ENCODE data around the gene RNASEH2A. TPM values are rescaled to one million over a fixed set of nuclear protein-coding genes. Genes with fewer than 3 reads are reported as not detected.

Gene RNASEH2A
- total and polyA plus RNA-seq, 11 donors, result 0.63 to 8.6 (median 4.0) TPM

DNA sequence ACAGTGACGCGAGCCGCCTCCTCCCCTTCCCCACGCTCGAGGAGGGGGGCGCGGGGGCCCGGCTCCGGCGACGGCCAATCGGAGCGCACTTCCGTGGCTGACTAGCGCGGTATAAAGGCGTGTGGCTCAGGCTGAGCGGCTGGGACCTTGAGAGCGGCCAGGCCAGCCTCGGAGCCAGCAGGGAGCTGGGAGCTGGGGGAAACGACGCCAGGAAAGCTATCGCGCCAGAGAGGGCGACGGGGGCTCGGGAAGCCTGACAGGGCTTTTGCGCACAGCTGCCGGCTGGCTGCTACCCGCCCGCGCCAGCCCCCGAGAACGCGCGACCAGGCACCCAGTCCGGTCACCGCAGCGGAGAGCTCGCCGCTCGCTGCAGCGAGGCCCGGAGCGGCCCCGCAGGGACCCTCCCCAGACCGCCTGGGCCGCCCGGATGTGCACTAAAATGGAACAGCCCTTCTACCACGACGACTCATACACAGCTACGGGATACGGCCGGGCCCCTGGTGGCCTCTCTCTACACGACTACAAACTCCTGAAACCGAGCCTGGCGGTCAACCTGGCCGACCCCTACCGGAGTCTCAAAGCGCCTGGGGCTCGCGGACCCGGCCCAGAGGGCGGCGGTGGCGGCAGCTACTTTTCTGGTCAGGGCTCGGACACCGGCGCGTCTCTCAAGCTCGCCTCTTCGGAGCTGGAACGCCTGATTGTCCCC lies 14.9 kb upstream of the RNASEH2A start, which contains the start of gene JUNB:
TSS of gene JUNB (plus strand) at position 142 of the 706 bp plus-strand sequence. CDS start at position 428, 286 bp downstream.
- no peaks in the 10 kb centered on the region for H3K27me3 ChIP-seq
- H3K27ac ChIP-seq, result peak within 1 kb of the TSS; percentile 95 to 100 (median 99)
- DNase-seq, result peak; percentile 99
- H3K9me3 ChIP-seq, result no peaks in the 10 kb centered on the region
- peak within 1 kb of the TSS; percentile 43 to 99 (median 84) for H3K4me3 ChIP-seq
- 0 to 1% (median 1%) methylated on average over 40 to 73 of the region's 73 CpGs for WGBS, 4 donors
- peak; percentile 55 to 71 (median 66) for ATAC-seq
- intact Hi-C loops (cut with DNase I), result loop anchor here in 1 of 10 donors (2.0 kb wide), 1 partner anchor 13 kb away; no protein-coding TSS in a partner anchor
- TF ChIP-seq POLR2A (IDR thresholded peaks at IDR 0.05) (peak; percentile 100), CTCF (IDR thresholded peaks at IDR 0.05) (peak in 4 of 12 donors; percentile 6 to 12 (median 8))
- H3K36me3 ChIP-seq, result peaks cover 0 to 12% (median 0%) of the 10 kb centered on the region in 9 donors
- peaks cover 3 to 64% (median 48%) of the 10 kb centered on the region in 12 donors for H3K4me1 ChIP-seq

DNA sequence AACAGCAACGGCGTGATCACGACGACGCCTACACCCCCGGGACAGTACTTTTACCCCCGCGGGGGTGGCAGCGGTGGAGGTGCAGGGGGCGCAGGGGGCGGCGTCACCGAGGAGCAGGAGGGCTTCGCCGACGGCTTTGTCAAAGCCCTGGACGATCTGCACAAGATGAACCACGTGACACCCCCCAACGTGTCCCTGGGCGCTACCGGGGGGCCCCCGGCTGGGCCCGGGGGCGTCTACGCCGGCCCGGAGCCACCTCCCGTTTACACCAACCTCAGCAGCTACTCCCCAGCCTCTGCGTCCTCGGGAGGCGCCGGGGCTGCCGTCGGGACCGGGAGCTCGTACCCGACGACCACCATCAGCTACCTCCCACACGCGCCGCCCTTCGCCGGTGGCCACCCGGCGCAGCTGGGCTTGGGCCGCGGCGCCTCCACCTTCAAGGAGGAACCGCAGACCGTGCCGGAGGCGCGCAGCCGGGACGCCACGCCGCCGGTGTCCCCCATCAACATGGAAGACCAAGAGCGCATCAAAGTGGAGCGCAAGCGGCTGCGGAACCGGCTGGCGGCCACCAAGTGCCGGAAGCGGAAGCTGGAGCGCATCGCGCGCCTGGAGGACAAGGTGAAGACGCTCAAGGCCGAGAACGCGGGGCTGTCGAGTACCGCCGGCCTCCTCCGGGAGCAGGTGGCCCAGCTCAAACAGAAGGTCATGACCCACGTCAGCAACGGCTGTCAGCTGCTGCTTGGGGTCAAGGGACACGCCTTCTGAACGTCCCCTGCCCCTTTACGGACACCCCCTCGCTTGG lies 14.1 kb upstream of the RNASEH2A start:
- peaks cover 3 to 62% (median 42%) of the 10 kb centered on the region in 12 donors for H3K4me1 ChIP-seq
- H3K4me3 ChIP-seq, result peak overlapping the region; percentile 43 to 99 (median 84)
- DNase-seq (peak; percentile 63 to 87 (median 75)), ATAC-seq (no peak)
- no peaks in the 10 kb centered on the region for H3K27me3 ChIP-seq
- 0% methylated on average over 35 to 84 of the region's 84 CpGs for WGBS, 4 donors
- intact Hi-C loops (cut with DNase I), result loop anchor here in 1 of 10 donors (2.0 kb wide), 1 partner anchor 13 kb away; no protein-coding TSS in a partner anchor
- TF ChIP-seq CTCF (IDR thresholded peaks at IDR 0.05) (no peak), POLR2A (IDR thresholded peaks at IDR 0.05) (peak in 1 of 2 donors; percentile 16)
- H3K27ac ChIP-seq, result peak overlapping the region; percentile 95 to 100 (median 99)
- H3K36me3 ChIP-seq, result peaks cover 0 to 12% (median 5%) of the 10 kb centered on the region in 9 donors
- H3K9me3 ChIP-seq, result no peaks in the 10 kb centered on the region

GRCh38 chr19:12792853-12793289 lies 13.5 kb upstream of the RNASEH2A start:
- H3K4me3 ChIP-seq, result peak overlapping the region; percentile 43 to 99 (median 84)
- intact Hi-C loops (cut with DNase I), result loop anchor here in 1 of 10 donors (2.0 kb wide), 1 partner anchor 14 kb away; no protein-coding TSS in a partner anchor
- ATAC-seq, result no peak
- no peaks in the 10 kb centered on the region for H3K27me3 ChIP-seq
- WGBS, 4 donors, result 0 to 1% (median 0%) methylated on average over 22 of the region's 22 CpGs
- DNase-seq, result no peak
- TF ChIP-seq CTCF (IDR thresholded peaks at IDR 0.05) (no peak), POLR2A (IDR thresholded peaks at IDR 0.05) (no peak)
- H3K36me3 ChIP-seq, result peaks cover 0 to 12% (median 8%) of the 10 kb centered on the region in 9 donors
- peaks cover 3 to 56% (median 38%) of the 10 kb centered on the region in 12 donors for H3K4me1 ChIP-seq
- no peaks in the 10 kb centered on the region for H3K9me3 ChIP-seq
- peak overlapping the region; percentile 95 to 100 (median 99) for H3K27ac ChIP-seq

Data from heart left ventricle (tissue), 16 donors.